ENCODE measurements around the gene SEC24A.
"Not testable (repeated sequence)": the region's sequence is repeated elsewhere in the genome, so short reads cannot be mapped to it uniquely, and the experiment has no call there.

SEC24A gene

GRCh38 chr5:134651531-134651930 lies 2.9 kb downstream of the SEC24A start:
- no peak for DNase-seq

DNA sequence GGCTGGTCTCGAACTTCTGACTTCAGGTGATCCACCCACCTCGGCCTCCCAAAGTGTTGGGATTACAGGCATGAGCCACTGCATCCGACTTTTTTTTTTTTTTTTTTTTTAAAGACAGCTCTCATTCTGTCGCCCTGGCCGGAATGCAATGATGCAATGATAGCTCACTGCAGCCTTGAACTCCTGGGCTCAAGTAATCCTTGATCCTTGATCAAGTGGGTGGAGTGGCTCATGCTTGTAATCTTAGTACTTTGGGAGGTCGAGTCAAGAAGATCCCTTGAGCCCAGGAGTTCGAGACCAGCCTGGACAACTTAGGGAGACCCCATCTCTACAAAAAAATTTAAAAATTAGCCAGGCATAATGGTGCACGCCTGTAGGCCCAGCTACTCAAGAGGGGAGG lies 8.1 kb downstream of the SEC24A start:
- no peak for DNase-seq

DNA sequence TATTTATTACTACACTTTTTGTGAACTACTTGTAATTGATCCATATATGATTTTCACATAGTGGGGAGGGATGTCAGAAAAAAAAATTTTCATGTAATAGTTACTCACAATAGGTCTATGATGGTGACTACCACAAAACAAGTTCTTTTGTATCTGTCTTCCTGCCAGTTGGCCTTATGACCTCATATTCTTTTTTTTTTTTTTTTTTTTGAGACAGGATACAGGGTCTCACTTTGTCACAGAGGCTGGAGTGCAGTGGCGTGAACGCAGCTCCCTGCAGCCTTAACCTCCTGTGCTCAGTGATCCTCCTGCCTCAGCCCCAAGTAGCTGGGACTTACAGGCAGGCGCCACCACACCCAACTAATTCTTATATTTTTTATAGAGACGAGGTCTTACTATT lies 10.9 kb downstream of the SEC24A start:
- DNase-seq = no peak

DNA sequence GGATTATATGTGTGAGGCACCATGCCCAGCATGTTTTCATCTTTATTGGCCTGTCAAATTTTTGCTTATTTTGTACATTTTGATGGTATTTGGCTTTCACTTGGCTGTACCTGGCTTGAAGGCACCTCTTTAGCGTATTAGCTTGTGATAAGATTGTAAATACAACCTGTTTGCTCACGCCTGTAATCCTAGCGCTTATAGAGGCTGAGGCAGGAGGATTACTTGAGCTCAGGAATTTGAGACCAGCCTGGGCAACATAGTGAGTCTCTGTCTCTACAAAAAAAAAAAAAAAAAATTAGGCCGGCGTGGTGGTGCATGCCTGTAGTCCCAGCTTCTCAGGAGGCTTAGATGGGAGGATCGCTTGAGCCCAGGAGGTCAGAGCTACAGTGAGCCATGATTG lies 11.3 kb downstream of the SEC24A start:
- DNase-seq = no peak

DNA sequence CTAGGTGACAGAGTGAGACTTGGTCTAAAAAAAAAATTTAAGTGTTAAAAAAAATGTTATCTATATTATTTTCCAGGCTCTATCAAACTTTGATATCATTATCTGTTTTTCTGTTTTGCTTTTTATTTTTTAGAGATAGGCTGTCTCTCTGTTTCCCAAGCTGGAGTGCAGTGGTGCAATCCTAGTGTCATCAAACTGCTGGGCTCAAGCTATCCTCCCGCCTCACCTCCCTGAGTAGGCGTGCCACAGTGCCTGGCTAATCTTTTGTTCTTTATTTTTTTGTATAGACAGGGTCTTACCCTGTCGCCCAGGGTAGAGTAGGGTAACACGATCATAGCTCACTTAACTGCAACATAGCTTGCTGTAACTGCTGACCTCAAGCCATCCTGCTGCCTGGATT lies 14.4 kb downstream of the SEC24A start:
- DNase-seq = no peak

DNA sequence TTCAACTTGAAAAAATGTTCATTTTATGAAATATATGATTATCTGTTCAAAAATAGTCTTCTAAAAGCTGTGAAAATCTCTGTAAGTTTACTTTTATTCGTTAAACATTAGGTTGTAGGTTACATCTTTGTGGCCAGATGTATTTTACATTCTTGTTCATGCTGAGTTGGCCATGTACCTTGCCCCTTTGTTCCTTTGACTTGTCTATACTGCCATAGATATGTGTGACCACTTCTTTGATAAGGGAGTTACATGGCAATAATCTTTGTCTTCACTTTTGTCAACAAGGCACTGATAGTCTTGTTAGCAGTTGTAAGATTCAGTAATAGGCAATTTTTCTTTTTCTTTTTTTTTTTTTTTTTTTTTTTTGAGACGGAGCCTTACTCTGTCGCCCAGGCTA lies 15.9 kb downstream of the SEC24A start:
- no peak for DNase-seq

GRCh38 chr5:134673546-134673945 lies 25.0 kb downstream of the SEC24A start:
- not testable (repeated sequence) for DNase-seq

DNA sequence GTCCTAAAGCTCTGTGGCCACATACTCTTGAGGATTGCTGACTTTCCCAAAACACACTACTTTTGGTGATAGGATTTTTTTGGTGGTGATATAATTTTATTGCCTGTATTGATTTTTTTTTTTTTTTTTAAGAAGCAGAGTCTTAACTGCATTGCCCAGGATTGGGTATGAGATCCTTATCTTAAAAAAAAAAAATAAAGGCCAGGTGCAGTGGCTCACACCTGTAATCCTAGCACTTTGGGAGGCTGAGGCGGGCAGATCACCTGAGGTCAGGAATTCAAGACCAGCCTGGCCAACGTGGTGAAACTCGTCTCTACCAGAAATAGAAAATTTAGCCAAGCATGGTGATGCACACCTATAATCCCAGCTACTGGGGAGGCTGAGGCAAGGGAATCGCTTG lies 28.8 kb downstream of the SEC24A start:
- not testable (repeated sequence) for DNase-seq

- not testable (repeated sequence) for DNase-seq
Observed at GRCh38 chr5:134690144-134690543, 41.6 kb downstream of the SEC24A start.

GRCh38 chr5:134692722-134693121 lies 44.1 kb downstream of the SEC24A start:
- no peak for DNase-seq

GRCh38 chr5:134708301-134708700 lies 59.7 kb downstream of the SEC24A start:
- DNase-seq = no peak

DNA sequence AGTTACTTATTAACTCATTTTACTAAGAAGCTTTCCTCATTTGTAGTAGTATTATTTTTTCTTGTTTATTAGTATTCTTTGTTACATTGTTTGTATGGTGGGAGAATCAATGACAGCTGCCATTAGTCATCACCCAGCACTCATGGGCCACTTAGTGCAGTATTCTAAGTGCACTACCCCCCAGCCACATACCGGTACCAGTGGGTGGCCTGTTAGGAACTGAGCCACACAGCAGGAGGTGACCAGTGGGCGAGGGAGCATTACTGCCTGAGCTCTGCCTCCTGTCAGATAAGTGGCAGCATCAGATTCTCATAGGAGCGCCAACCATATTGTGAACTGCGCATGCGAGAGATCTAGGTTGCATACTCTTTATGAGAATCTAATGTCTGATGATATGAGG lies 65.5 kb downstream of the SEC24A start:
- DNase-seq = no peak

DNA sequence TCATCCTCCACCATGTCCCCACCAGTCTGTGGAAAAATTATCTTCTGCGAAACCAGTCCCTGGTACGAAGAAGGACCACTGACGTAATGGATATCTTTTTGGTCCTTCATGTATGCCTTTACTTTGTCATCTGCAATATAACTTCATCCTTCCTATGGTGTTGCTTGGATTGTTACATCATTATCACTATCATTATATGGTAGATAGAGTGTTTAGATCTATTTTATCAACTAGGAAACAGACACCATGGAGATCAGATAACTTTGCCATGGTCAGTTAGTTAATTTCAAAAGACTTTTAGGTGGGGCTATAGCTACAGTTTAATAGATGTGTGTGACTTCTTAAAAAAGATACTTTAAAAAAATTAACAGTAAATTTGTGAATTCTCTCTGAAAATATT lies 66.0 kb downstream of the SEC24A start:
- no peak for DNase-seq

GRCh38 chr5:134715466-134715865 lies 66.9 kb downstream of the SEC24A start:
- not testable (repeated sequence) for DNase-seq

DNA sequence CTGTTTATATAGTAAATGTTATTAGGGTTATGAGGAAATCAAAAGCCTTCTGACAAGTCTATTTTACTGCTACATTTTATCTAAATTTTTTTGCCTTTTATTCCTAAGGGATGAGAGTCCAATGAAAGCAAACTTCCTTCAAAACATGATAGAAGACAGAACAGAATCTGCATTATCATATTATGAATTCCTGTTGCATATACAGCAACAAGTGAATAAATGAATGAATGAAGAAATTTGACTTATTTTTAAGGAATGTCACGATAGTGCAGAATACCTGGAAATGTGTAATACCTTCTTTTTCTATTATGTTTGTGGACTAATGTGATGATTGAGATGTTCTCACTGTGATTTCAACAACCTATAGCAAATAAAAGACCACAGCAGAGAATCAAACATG lies 76.3 kb downstream of the SEC24A start:
- no peak for DNase-seq

DNA sequence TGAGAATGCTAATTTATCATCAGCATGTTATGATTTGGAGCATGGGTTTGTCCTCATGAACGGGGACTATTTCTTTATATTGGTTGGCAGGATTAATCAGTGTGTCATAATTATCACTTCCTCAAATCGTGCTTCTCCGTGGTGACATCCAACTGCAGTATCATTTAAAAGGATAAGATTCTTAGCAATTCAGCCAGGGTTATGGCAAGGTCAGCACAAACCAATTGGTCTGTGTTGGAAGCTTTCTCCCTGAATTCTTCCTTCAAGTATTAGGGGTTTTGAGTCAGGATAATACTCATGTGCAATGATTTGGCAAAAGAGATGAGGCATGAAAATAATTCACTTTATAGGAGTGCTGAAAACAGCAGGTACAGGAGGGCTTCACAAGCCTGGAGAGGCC lies 84.2 kb downstream of the SEC24A start:
- DNase-seq = no peak

GRCh38 chr5:134735243-134735642 lies 86.7 kb downstream of the SEC24A start:
- DNase-seq = no peak

GRCh38 chr5:134736173-134736812 lies 87.7 kb downstream of the SEC24A start:
- DNase-seq = no peak

- DNase-seq = peak; percentile 98
Observed at GRCh38 chr5:134738133-134738962, 89.8 kb downstream of the SEC24A start, which contains the start of gene CAMLG. TSS of gene CAMLG (plus strand) at chr5:134738548. CDS start at chr5:134738621, 73 bp downstream.

DNA sequence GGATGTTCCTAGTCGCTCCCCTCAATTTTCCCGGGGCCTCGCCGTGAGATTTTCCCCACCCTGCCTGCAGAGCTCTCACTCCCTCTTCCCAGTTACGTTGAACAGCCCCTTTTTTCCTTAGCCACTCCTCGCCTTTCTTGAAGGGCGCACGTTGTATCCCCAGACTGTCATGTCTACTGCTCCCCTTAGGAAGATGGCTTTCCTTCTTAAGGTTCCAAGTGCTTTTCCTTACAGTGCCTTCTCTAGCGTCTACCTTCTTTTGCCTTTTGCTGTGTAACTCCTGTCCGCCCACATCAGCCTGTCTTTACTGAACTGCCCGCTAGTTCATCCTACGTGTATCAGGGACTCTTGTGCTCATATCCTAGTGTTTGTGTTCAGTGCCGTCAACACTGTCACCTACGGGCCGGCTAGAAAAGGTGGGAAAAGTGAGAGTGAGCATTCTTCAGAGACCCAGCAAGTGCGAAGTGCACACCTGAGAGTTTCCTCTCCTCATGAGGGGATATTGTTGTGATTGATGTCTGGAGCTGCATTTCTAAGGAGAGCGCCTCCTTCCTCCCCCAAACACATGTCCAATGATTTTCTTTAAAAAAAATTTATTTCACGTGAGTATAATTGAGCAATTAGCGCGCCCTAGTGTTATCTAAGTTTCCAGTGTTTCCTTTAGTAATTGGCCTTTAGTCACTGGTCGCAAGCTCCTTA lies 90.5 kb downstream of the SEC24A start:
- DNase-seq = peak; percentile 37

GRCh38 chr5:134741052-134741451 lies 92.5 kb downstream of the SEC24A start:
- no peak for DNase-seq

- no peak for DNase-seq
Observed at GRCh38 chr5:134742134-134742533, 93.5 kb downstream of the SEC24A start.

- DNase-seq = no peak
Observed at GRCh38 chr5:134749415-134749814, 100.8 kb downstream of the SEC24A start.

DNA sequence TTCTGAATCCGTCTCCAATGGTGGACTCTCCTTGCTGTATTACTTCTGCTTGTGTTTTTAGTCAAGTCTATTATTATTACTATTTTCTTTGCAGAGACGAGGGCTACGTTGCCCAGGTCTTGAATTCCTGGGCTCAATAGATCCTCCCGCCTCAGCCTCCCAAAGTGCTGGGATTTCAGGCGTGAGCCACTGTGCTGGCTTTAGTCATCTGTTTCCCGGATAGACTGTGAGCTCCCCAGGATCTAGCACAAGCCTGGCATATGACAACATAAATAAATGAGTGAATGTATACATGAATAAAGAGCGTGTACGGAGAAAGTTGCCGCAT lies 109.6 kb downstream of the SEC24A start:
- no peak for DNase-seq

Data from stimulated activated CD8-positive, alpha-beta memory T cell treated with anti-CD3 and anti-CD28 coated beads, Interleukin-4, amount 100 ng/mL, for 48 hours (primary cell).